K562 (cell line): ENCODE results near the gene SAFB. TPM values are rescaled to one million over a fixed set of nuclear protein-coding genes. Genes with fewer than 3 reads are reported as not detected.

ENCODE experiments used
- ATAC-seq: fragments of 200-7000 bp; cut with Tn5 transposase; 3 replicates; pipeline ENCODE4 v1.9.1; 2020; ENCODE audit warnings: moderate library complexity
- BruUV-seq: library from RNA; stranded (reverse); fragments of 400-500 nt; replicated peaks from 2 replicates; lab custom pipeline; 2021; lab: Mats Ljungman, UMichigan
- CTCF ChIA-PET: fragments of 300-600 bp; formaldehyde crosslinking; extraction: SDS; loops from one replicate; lab custom pipeline; 2021; ENCODE audit warnings: low intra/inter-chr PET ratio; lab: Yijun Ruan, JAX
- POLR2A ChIA-PET: fragments of 300-600, 350-650 bp; sonication (Branson Sonifier 250); formaldehyde crosslinking; extraction: SDS; loops from one replicate; lab custom pipeline; 2021; ENCODE audit warnings: antibody characterized with exemption, inconsistent platforms; lab: Yijun Ruan, JAX
- DNase-seq, 4 experiments: peaks; one replicate each; pipeline versions ENCODE4 v3.0.0 to v3.0.0-alpha.2; 2011 to 2018; ENCODE audit warnings: low spot score in 3 of 4, mixed read lengths in 3 of 4; ENCODE audit errors: extremely low read depth in 1 of 4
- FAIRE-seq: peaks from 2 replicates; lab custom pipeline; 2011; peaks lifted over from hg19 to GRCh38; lab: Jason Lieb, UNC
- H2AFZ ChIP-seq: 2 replicates; pipeline ENCODE4 v1.6.0; 2011; ENCODE audit warnings: low read depth, low read length, control low read depth, inconsistent platforms
- H3K27ac ChIP-seq: fragments of 200-600 bp; 3 replicates; pipeline ENCODE4 v1.8.0; 2011; ENCODE audit warnings: low read depth, mild to moderate bottlenecking, control low read depth, inconsistent platforms, low read length, moderate library complexity, mixed read lengths; ENCODE audit errors: extremely low read depth
- H3K27me3 ChIP-seq, 2 experiments: fragments of 300-600 bp in 1 of 2; 2 replicates in 1 of 2; 3 replicates in 1 of 2; pipeline versions ENCODE4 v1.6.0 to v1.8.0; 2011; ENCODE audit warnings: inconsistent platforms in 2 of 2, low read length in 2 of 2, mild to moderate bottlenecking in 1 of 2, mixed read lengths in 1 of 2, moderate library complexity in 1 of 2; ENCODE audit not compliant: control insufficient read depth in 2 of 2, insufficient read depth in 2 of 2
- H3K36me3 ChIP-seq: fragments of 300-600 bp; 3 replicates; pipeline ENCODE4 v1.8.0; 2011; ENCODE audit warnings: mild to moderate bottlenecking, low read length, inconsistent platforms; ENCODE audit not compliant: control insufficient read depth, insufficient read depth
- H3K4me1 ChIP-seq, 2 experiments: fragments of 200-600 bp in 1 of 2; replicated peaks in 1 of 2; 2 replicates in 1 of 2; 3 replicates in 1 of 2; pipeline versions ENCODE4 v1.5.1 to v1.8.0; 2011; ENCODE audit warnings: inconsistent platforms in 2 of 2, low read length in 2 of 2, mild to moderate bottlenecking in 1 of 2, mixed read lengths in 1 of 2, moderate library complexity in 1 of 2; ENCODE audit not compliant: control insufficient read depth in 2 of 2, insufficient read depth in 2 of 2
- H3K4me2 ChIP-seq: 2 replicates; pipeline ENCODE4 v1.6.1; 2011; ENCODE audit warnings: low read length, control low read depth, inconsistent platforms, mixed read lengths; ENCODE audit not compliant: insufficient read depth
- H3K4me3 ChIP-seq: fragments of 200-600 bp; sonication (generic), shearing (Covaris generic); 2 replicates; pipeline ENCODE4 v1.5.1; 2016; ENCODE audit warnings: control low read depth, inconsistent platforms
- H3K79me2 ChIP-seq: fragments of 200-600 bp; 3 replicates; pipeline ENCODE4 v1.8.0; 2011; ENCODE audit warnings: low read length, inconsistent platforms; ENCODE audit not compliant: control insufficient read depth, insufficient read depth
- H3K9ac ChIP-seq, 2 experiments: 2 replicates each; pipeline versions ENCODE4 v1.6.0 to v1.6.1; 2011; ENCODE audit warnings: low read depth in 2 of 2, low read length in 2 of 2, control low read depth in 1 of 2, inconsistent platforms in 1 of 2, mild to moderate bottlenecking in 1 of 2, mixed read lengths in 1 of 2; ENCODE audit not compliant: insufficient read depth in 1 of 2
- H3K9me1 ChIP-seq: one replicate; pipeline ENCODE4 v1.6.0; 2011; ENCODE audit warnings: inconsistent platforms, mild to moderate bottlenecking, low read length, moderate library complexity; ENCODE audit not compliant: control insufficient read depth, insufficient read depth
- H3K9me3 ChIP-seq: replicated peaks from 2 replicates; pipeline ENCODE4 v1.5.1; 2011; ENCODE audit warnings: low read depth, low read length, inconsistent platforms; ENCODE audit not compliant: control insufficient read depth, insufficient read depth
- H4K20me1 ChIP-seq: replicated peaks from 2 replicates; pipeline ENCODE4 v1.6.1; 2011; ENCODE audit warnings: low read length, inconsistent platforms, mixed read lengths; ENCODE audit not compliant: control insufficient read depth, insufficient read depth
- BHLHE40 ChIP-seq: IDR thresholded peaks from 2 replicates; pipeline ENCODE4 v1.6.1; 2011; ENCODE audit warnings: low read length, improper control_type of control experiment
- CXXC5 ChIP-seq: fragments of 250-450 bp; sonication (Bioruptor Pico); IDR thresholded peaks from 2 replicates; pipeline ENCODE4 v1.8.0; 2022; ENCODE audit warnings: inconsistent platforms, mild to moderate bottlenecking, moderate library complexity
- HDGF ChIP-seq: fragments of 450-650 bp; IDR thresholded peaks from 2 replicates; pipeline ENCODE4 v1.6.1; 2016
- HOMEZ ChIP-seq: fragments of 250-450 bp; sonication (Bioruptor Pico); IDR thresholded peaks from 2 replicates; pipeline ENCODE4 v1.4.0; 2020; ENCODE audit warnings: mild to moderate bottlenecking, moderate library complexity
- MAZ ChIP-seq, 2 experiments: fragments of 450-650 bp in 1 of 2; sonication (generic) in 1 of 2; formaldehyde crosslinking; IDR thresholded peaks in 1 of 2; conservative IDR thresholded peaks in 1 of 2; 2 replicates each; pipeline versions ENCODE4 v1.4.0 to v1.5.0; 2020; ENCODE audit warnings: mild to moderate bottlenecking in 1 of 2, missing genetic modification reagents in 1 of 2
- MTA2 ChIP-seq: fragments of 450-650 bp; IDR thresholded peaks from 2 replicates; pipeline ENCODE4 v1.6.1; 2016; ENCODE audit warnings: low read depth
- NCOA4 ChIP-seq: fragments of 450-650 bp; IDR thresholded peaks from 2 replicates; pipeline ENCODE4 v1.6.1; 2018; ENCODE audit warnings: mild to moderate bottlenecking; ENCODE audit not compliant: partially characterized antibody
- POLR2B ChIP-seq: fragments of 450-650 bp; IDR thresholded peaks from 2 replicates; pipeline ENCODE4 v1.6.1; 2018; ENCODE audit warnings: low read depth; ENCODE audit not compliant: partially characterized antibody
- USF1 ChIP-seq: sonication (generic); formaldehyde crosslinking; IDR thresholded peaks from 2 replicates; pipeline ENCODE4 v1.9.0; 2022; ENCODE audit warnings: mild to moderate bottlenecking, missing genetic modification reagents
- ZKSCAN1 ChIP-seq: fragments of 150-350 bp; IDR thresholded peaks from 2 replicates; pipeline ENCODE4 v1.6.1; 2016; ENCODE audit warnings: low read depth, low read length
- ZSCAN32 ChIP-seq: fragments of 450-650 bp; formaldehyde crosslinking; IDR thresholded peaks from 2 replicates; pipeline ENCODE4 v1.4.0; 2020; ENCODE audit warnings: mild to moderate bottlenecking, moderate library complexity
- WGBS: fragments of 100-300 bp; shearing (Covaris generic); methylation state at CpG from one replicate; pipeline ENCODE4 v1.1.6; 2016; ENCODE audit warnings: low coverage, mixed read lengths; ENCODE audit not compliant: insufficient coverage; ENCODE audit errors: missing lambda C conversion rate; 5-methylcytosine and 5-hydroxymethylcytosine counted together
- in situ Hi-C: fragments of 300-500 bp; cut with MboI; formaldehyde crosslinking; loops from 4 replicates; pipeline ENCODE4 v1.15.0; 2018; ENCODE audit warnings: inconsistent platforms, mixed read lengths
- intact Hi-C: fragments of 100-400 bp; cut with micrococcal nuclease; formaldehyde crosslinking; loops from 2 replicates; pipeline ENCODE4 v1.14.2; 2022
- polyA plus RNA-seq, 8 experiments: library from polyadenylated mRNA; depleted of rRNA in 4 of 8; stranded (reverse) in 5 of 8; unstranded in 3 of 8; fragments of >200 nt; fragmentation: Nextera tagmentation in 2 of 8; fragmentation: Illumina TruSeq in 1 of 8; extraction: Ambion mirVana in 2 of 8; extraction: Trizol in 1 of 8; gene quantifications; 2 replicates each; pipeline versions ENCODE4 v1.2.1 to v1.2.3, GENCODE V29; 2011 to 2014; ENCODE audit warnings: inconsistent platforms in 1 of 8, missing spikeins in 1 of 8
- total RNA-seq, 7 experiments: library from RNA; depleted of rRNA in 6 of 7; stranded (reverse); fragments of >200 nt in 6 of 7; fragmentation: Illumina TruSeq in 2 of 7; extraction: Trizol in 2 of 7; gene quantifications; 2 replicates each; pipeline versions ENCODE4 v1.2.1 to v1.2.3, GENCODE V29; 2011 to 2021; ENCODE audit warnings: low replicate concordance in 1 of 7

SAFB gene
- total and polyA plus RNA-seq, 9 of the 15 experiments (the other 6 are each of a cell fraction or from before 2014, with no cell fraction given) = 1.1 to 151 (median 83.1) TPM

- ChIA-PET CTCF (no interaction called here), POLR2A (interaction anchor here (0.7 kb wide), 1 partner anchor 64 kb away, joined by 3 read pairs; no protein-coding TSS in a partner anchor)
- WGBS = 73% methylated on average over 20 of the region's 22 CpGs
- Histone ChIP-seq H3K9ac (no peak overlapping the region), H3K9me1 (no peaks in the 10 kb centered on the region), H3K4me2 (no peak overlapping the region), H4K20me1 (0 out of 2 replicates have a peak, but pooled peaks cover 6% of the 10 kb centered on the region), H3K27me3 (no peaks in the 10 kb centered on the region), H2AFZ (no peak overlapping the region), H3K9me3 (no peaks in the 10 kb centered on the region), H3K36me3 (no peaks in the 10 kb centered on the region), H3K79me2 (peaks cover 4% of the 10 kb centered on the region), H3K4me3 (no peak overlapping the region), H3K27ac (no peak overlapping the region), H3K4me1 (peaks cover 20 to 58% of the 10 kb centered on the region in 2 experiments)
- BruUV-seq = no TSS peak
- no peak for TF ChIP-seq BHLHE40
- TF ChIP-seq HOMEZ (CRISPR knock-in tag) = no peak
- TF ChIP-seq ZSCAN32 = no peak
- TF ChIP-seq CXXC5 (CRISPR knock-in tag) = no peak
- no peak for TF ChIP-seq MAZ (CRISPR knock-in tag; conservative IDR thresholded peaks at IDR 0.05 in 1 of 2, IDR thresholded peaks at IDR 0.05 in 1 of 2)
- TF ChIP-seq MTA2 = no peak
- TF ChIP-seq HDGF = no peak
- TF ChIP-seq NCOA4 = no peak
- no peak; the same call in 1 of the 2 replicates for TF ChIP-seq USF1
- no peak for TF ChIP-seq POLR2B
- no peak for TF ChIP-seq ZKSCAN1
- DNase-seq = no peak
- in situ Hi-C loops = no loop called here
- FAIRE-seq = no peak
- intact Hi-C loops = loop anchor here (10.0 kb wide), 1 partner anchor 60 kb away; the partner anchor contains the start of genes SAFB and SAFB2
- no peak for ATAC-seq
These were observed 62.0 kb downstream of the SAFB start for GRCh38 chr19:5684694-5685430.
